Mesodermal cell (in vitro differentiated cells): ENCODE measurements around the gene PLAC1.

Experiments used
- H3K27ac ChIP-seq: 2 replicates; pipeline ENCODE4 v1.7.0; 2013; ENCODE audit warnings: mild to moderate bottlenecking, low read depth, low read length, moderate library complexity; ENCODE audit not compliant: severe bottlenecking
- H3K36me3 ChIP-seq: 2 replicates; pipeline ENCODE4 v1.7.1; 2013; ENCODE audit warnings: mild to moderate bottlenecking, low read length, moderate library complexity; ENCODE audit not compliant: control insufficient read depth, insufficient read depth
- H3K4me1 ChIP-seq: one replicate; pipeline ENCODE4 v1.7.1; 2013; ENCODE audit warnings: mild to moderate bottlenecking, low read length; ENCODE audit not compliant: insufficient read depth, control insufficient read depth, poor library complexity, severe bottlenecking
- H3K4me3 ChIP-seq: 2 replicates; pipeline ENCODE4 v1.7.0; 2013; ENCODE audit warnings: low read length, control low read depth, mild to moderate bottlenecking; ENCODE audit not compliant: insufficient read depth, poor library complexity, severe bottlenecking; ENCODE audit errors: extremely low read depth
- H3K9me3 ChIP-seq: 2 replicates; pipeline ENCODE4 v1.7.1; 2013; ENCODE audit warnings: mild to moderate bottlenecking, low read length, moderate library complexity; ENCODE audit not compliant: control insufficient read depth
- WGBS, 2 experiments: methylation state at CpG; one replicate each; pipeline ENCODE4 v1.1.5; 2013; ENCODE audit warnings: missing lambda C conversion rate in 2 of 2; ENCODE audit not compliant: insufficient coverage in 2 of 2; 5-methylcytosine and 5-hydroxymethylcytosine counted together

The PLAC1 gene

GRCh38 chrX:134685668-134686067 is 27.4 kb upstream of the PLAC1 start:
- Histone ChIP-seq H3K4me1 (no peaks in the 10 kb centered on the region), H3K4me3 (no peak overlapping the region), H3K9me3 (no peaks in the 10 kb centered on the region), H3K27ac (no peak overlapping the region), H3K36me3 (no peaks in the 10 kb centered on the region)
- WGBS, 2 experiments = 67% methylated on average over 1 of the region's 5 CpGs; no CpG with 5 or more reads in 1 of the 2 experiments

- Histone ChIP-seq H3K9me3 (no peaks in the 10 kb centered on the region), H3K4me3 (no peak overlapping the region), H3K36me3 (no peaks in the 10 kb centered on the region), H3K4me1 (no peaks in the 10 kb centered on the region), H3K27ac (no peak overlapping the region)
- no CpG with 5 or more reads among the region's 1 CpG for WGBS, 2 experiments
These were observed 26.7 kb upstream of the PLAC1 start for GRCh38 chrX:134684956-134685355.

GRCh38 chrX:134683351-134684005 is 25.2 kb upstream of the PLAC1 start:
- Histone ChIP-seq H3K4me1 (no peaks in the 10 kb centered on the region), H3K27ac (no peak overlapping the region), H3K36me3 (no peaks in the 10 kb centered on the region), H3K4me3 (no peak overlapping the region), H3K9me3 (no peaks in the 10 kb centered on the region)
- 100% methylated on average over 2 of the region's 3 CpGs; no CpG with 5 or more reads in 1 of the 2 experiments for WGBS, 2 experiments

GRCh38 chrX:134682081-134682480 is 23.8 kb upstream of the PLAC1 start:
- WGBS, 2 experiments = 86% methylated on average over 1 of the region's 4 CpGs; no CpG with 5 or more reads in 1 of the 2 experiments
- no peaks in the 10 kb centered on the region for H3K36me3 ChIP-seq
- H3K27ac ChIP-seq = no peak overlapping the region
- H3K4me3 ChIP-seq = no peak overlapping the region
- no peaks in the 10 kb centered on the region for H3K4me1 ChIP-seq
- H3K9me3 ChIP-seq = no peaks in the 10 kb centered on the region

GRCh38 chrX:134679644-134680043 is 21.4 kb upstream of the PLAC1 start:
- Histone ChIP-seq H3K36me3 (no peaks in the 10 kb centered on the region), H3K4me3 (no peak overlapping the region), H3K4me1 (peaks cover 10% of the 10 kb centered on the region), H3K9me3 (no peaks in the 10 kb centered on the region), H3K27ac (no peak overlapping the region)
- WGBS, 2 experiments = no CpG with 5 or more reads among the region's 3 CpGs

GRCh38 chrX:134679221-134679620 is 20.9 kb upstream of the PLAC1 start:
- WGBS, 2 experiments = 93% methylated on average over 4 of the region's 5 CpGs
- peaks cover 10% of the 10 kb centered on the region for H3K4me1 ChIP-seq

GRCh38 chrX:134677332-134677731 is 19.1 kb upstream of the PLAC1 start:
- no peaks in the 10 kb centered on the region for H3K36me3 ChIP-seq
- WGBS, 2 experiments = 88 to 100% methylated on average over 3 of the region's 4 CpGs
- H3K27ac ChIP-seq = no peak overlapping the region
- H3K4me1 ChIP-seq = peaks cover 10% of the 10 kb centered on the region
- no peak overlapping the region for H3K4me3 ChIP-seq
- no peaks in the 10 kb centered on the region for H3K9me3 ChIP-seq

More at GRCh38 chrX:134679221-134679620, 20.9 kb upstream of the PLAC1 start:
- Histone ChIP-seq H3K27ac (no peak overlapping the region), H3K36me3 (no peaks in the 10 kb centered on the region), H3K9me3 (no peaks in the 10 kb centered on the region), H3K4me3 (no peak overlapping the region)

GRCh38 chrX:134676436-134676835 is 18.2 kb upstream of the PLAC1 start:
- H3K9me3 ChIP-seq = no peaks in the 10 kb centered on the region
- peaks cover 16% of the 10 kb centered on the region for H3K4me1 ChIP-seq
- no peak overlapping the region for H3K4me3 ChIP-seq
- 60 to 66% methylated on average over 1 to 2 of the region's 2 CpGs for WGBS, 2 experiments
- H3K36me3 ChIP-seq = no peaks in the 10 kb centered on the region
- H3K27ac ChIP-seq = peak overlapping the region; percentile 72

- Histone ChIP-seq H3K4me3 (no peak overlapping the region), H3K4me1 (peaks cover 31% of the 10 kb centered on the region), H3K27ac (no peak overlapping the region), H3K9me3 (no peaks in the 10 kb centered on the region), H3K36me3 (no peaks in the 10 kb centered on the region)
These were observed 14.9 kb upstream of the PLAC1 start for GRCh38 chrX:134673123-134673522.

GRCh38 chrX:134672101-134672500 is 13.8 kb upstream of the PLAC1 start:
- WGBS, 2 experiments = 80 to 100% methylated on average over 1 to 2 of the region's 4 CpGs
- Histone ChIP-seq H3K4me1 (peaks cover 31% of the 10 kb centered on the region), H3K27ac (peak overlapping the region; percentile 94), H3K36me3 (no peaks in the 10 kb centered on the region), H3K9me3 (no peaks in the 10 kb centered on the region), H3K4me3 (no peak overlapping the region)

GRCh38 chrX:134671294-134671693 is 13.0 kb upstream of the PLAC1 start:
- peaks cover 32% of the 10 kb centered on the region for H3K4me1 ChIP-seq
- 80% methylated on average over 1 of the region's 6 CpGs; no CpG with 5 or more reads in 1 of the 2 experiments for WGBS, 2 experiments
- no peaks in the 10 kb centered on the region for H3K9me3 ChIP-seq
- no peak overlapping the region for H3K4me3 ChIP-seq
- no peaks in the 10 kb centered on the region for H3K36me3 ChIP-seq
- peak overlapping the region; percentile 94 for H3K27ac ChIP-seq
